A549 (cell line): Measurements from ENCODE around the gene ANKAR. TPM values are rescaled to one million over a fixed set of nuclear protein-coding genes. Genes with fewer than 3 reads are reported as not detected.

Source experiments
- ATAC-seq, 2 experiments: fragments of 200-7000 bp in 1 of 2; fragments of >200 bp in 1 of 2; cut with Nextera tagmentation in 1 of 2; cut with Tn5 transposase in 1 of 2; 3 replicates each; pipeline versions ENCODE4 v1.8.0 to v1.9.1; 2018 to 2020; ENCODE audit warnings: mild to moderate bottlenecking in 1 of 2, moderate library complexity in 1 of 2
- CTCF ChIA-PET: fragments of 300-600 bp; sonication (Branson Sonifier 250); formaldehyde crosslinking; extraction: SDS; loops from one replicate; lab custom pipeline; 2021; ENCODE audit warnings: antibody characterized with exemption, inconsistent platforms; lab: Yijun Ruan, JAX
- POLR2A ChIA-PET: fragments of 350-600 bp; formaldehyde crosslinking; extraction: SDS; loops from one replicate; lab custom pipeline; 2021; ENCODE audit warnings: antibody characterized with exemption, inconsistent platforms; lab: Yijun Ruan, JAX
- DNase-seq, 2 experiments: peaks; one replicate each; pipeline versions ENCODE4 v3.0.0 to v3.0.0-alpha.2; 2011 to 2016; ENCODE audit warnings: low read depth in 1 of 2, low spot score in 1 of 2
- FAIRE-seq: peaks from 2 replicates; lab custom pipeline; 2011; peaks lifted over from hg19 to GRCh38; lab: Jason Lieb, UNC
- H3K27ac ChIP-seq, 2 experiments: fragments of >200 bp; sonication (Bioruptor Twin); formaldehyde crosslinking; 3 replicates each; pipeline ENCODE4 v1.5.1; 2016 to 2017
- H3K4me1 ChIP-seq: fragments of >200 bp; sonication (Bioruptor Twin); formaldehyde crosslinking; 3 replicates; pipeline ENCODE4 v1.6.1; 2016
- H3K4me2 ChIP-seq: fragments of >200 bp; sonication (Bioruptor Twin); formaldehyde crosslinking; 3 replicates; pipeline ENCODE4 v1.6.1; 2016
- H3K4me3 ChIP-seq: fragments of >200 bp; sonication (Bioruptor Twin); formaldehyde crosslinking; 3 replicates; pipeline ENCODE4 v1.5.1; 2016
- H3K9me3 ChIP-seq: fragments of >200 bp; sonication (Bioruptor Twin); formaldehyde crosslinking; 3 replicates; pipeline ENCODE4 v1.6.1; 2016
- BHLHE40 ChIP-seq: IDR thresholded peaks from 2 replicates; pipeline ENCODE4 v1.6.1; 2012; ENCODE audit warnings: low read depth, low read length, inconsistent platforms
- CBX2 ChIP-seq: fragments of 200-600 bp; sonication (generic); IDR thresholded peaks from 2 replicates; pipeline ENCODE4 v1.6.1; 2016; ENCODE audit warnings: low read depth, mild to moderate bottlenecking, borderline replicate concordance
- CHD4 ChIP-seq: fragments of 200-600 bp; sonication (generic); IDR thresholded peaks from 2 replicates; pipeline ENCODE4 v1.6.1; 2016; ENCODE audit warnings: antibody characterized with exemption, mild to moderate bottlenecking, borderline replicate concordance
- HOXB5 ChIP-seq: fragments of 250-450 bp; sonication (Bioruptor Pico); IDR thresholded peaks from 2 replicates; pipeline ENCODE4 v1.5.0; 2020; ENCODE audit warnings: mild to moderate bottlenecking, moderate library complexity
- JUNB ChIP-seq: fragments of >200 bp; sonication (Bioruptor Twin); formaldehyde crosslinking; IDR thresholded peaks from 2 replicates; pipeline ENCODE4 v1.6.1; 2016
- KDM5A ChIP-seq: fragments of 200-600 bp; sonication (generic); IDR thresholded peaks from 2 replicates; pipeline ENCODE4 v1.6.1; 2016; ENCODE audit warnings: antibody characterized with exemption, mild to moderate bottlenecking
- MAZ ChIP-seq: fragments of 150-350 bp; IDR thresholded peaks from 2 replicates; pipeline ENCODE4 v1.6.1; 2014; ENCODE audit warnings: antibody characterized with exemption, low read depth, low read length, borderline replicate concordance
- MYC ChIP-seq: IDR thresholded peaks from 2 replicates; pipeline ENCODE4 v1.6.1; 2012; ENCODE audit warnings: mild to moderate bottlenecking, inconsistent platforms, low read length, improper control_type of control experiment, borderline replicate concordance
- PBX3 ChIP-seq: IDR thresholded peaks from 2 replicates; pipeline ENCODE4 v1.6.1; 2012
- POLR2A ChIP-seq: IDR thresholded peaks from 2 replicates; pipeline ENCODE4 v1.6.1; 2012; ENCODE audit warnings: mild to moderate bottlenecking, low read length
- RAD21 ChIP-seq, 2 experiments: fragments of >200 bp in 1 of 2; sonication (Bioruptor Twin) in 1 of 2; formaldehyde crosslinking in 1 of 2; IDR thresholded peaks in 1 of 2; conservative IDR thresholded peaks in 1 of 2; 2 replicates in 1 of 2; 3 replicates in 1 of 2; pipeline ENCODE4 v1.6.1; 2012 to 2018; ENCODE audit warnings: inconsistent platforms in 1 of 2
- RCOR1 ChIP-seq: fragments of 150-350 bp; IDR thresholded peaks from 2 replicates; pipeline ENCODE4 v1.6.1; 2014; ENCODE audit warnings: antibody characterized with exemption, low read length, low read depth
- RFX5 ChIP-seq: fragments of 450-650 bp; IDR thresholded peaks from 2 replicates; pipeline ENCODE4 v1.7.1; 2014; ENCODE audit warnings: antibody characterized with exemption, mild to moderate bottlenecking, moderate library complexity
- SMC3 ChIP-seq: fragments of >200 bp; sonication (Bioruptor Twin); formaldehyde crosslinking; IDR thresholded peaks from 3 replicates; pipeline ENCODE4 v1.6.1; 2018; ENCODE audit warnings: inconsistent platforms
- ZFP36 ChIP-seq: fragments of 450-650 bp; IDR thresholded peaks from 2 replicates; pipeline ENCODE4 v1.6.1; 2014; ENCODE audit warnings: borderline replicate concordance; ENCODE audit not compliant: partially characterized antibody
- ZSCAN20 ChIP-seq: fragments of 250-450 bp; sonication (Bioruptor Pico); IDR thresholded peaks from 2 replicates; pipeline ENCODE4 v1.8.0; 2022; ENCODE audit warnings: mild to moderate bottlenecking, moderate library complexity
- WGBS: methylation state at CpG from one replicate; pipeline ENCODE4 v1.1.6; 2017; ENCODE audit errors: missing lambda C conversion rate; 5-methylcytosine and 5-hydroxymethylcytosine counted together
- polyA plus RNA-seq, 4 experiments: library from polyadenylated mRNA; depleted of rRNA in 3 of 4; stranded (reverse); fragments of >200 nt; fragmentation: RNase III in 1 of 4; extraction: RNeasy Plus Mini Kit Qiagen cat#74134 plus additional on column Dnase treatment in 1 of 4; gene quantifications; 2 replicates in 3 of 4; 3 replicates in 1 of 4; pipeline ENCODE4 v1.2.3, GENCODE V29; 2011 to 2017
- TF ChIP-seq, protein P1 (sequence below): fragments of 450-650 bp; IDR thresholded peaks from 2 replicates; pipeline ENCODE4 v1.6.1; 2014; ENCODE audit warnings: antibody characterized with exemption
- TF ChIP-seq, protein P2 (sequence below): IDR thresholded peaks from 2 replicates; pipeline ENCODE4 v1.6.1; 2012

The ANKAR gene
- polyA plus RNA-seq, 2 of the 4 experiments (the other 2 are of a cell fraction), result 2.2 to 4.8 TPM

DNA sequence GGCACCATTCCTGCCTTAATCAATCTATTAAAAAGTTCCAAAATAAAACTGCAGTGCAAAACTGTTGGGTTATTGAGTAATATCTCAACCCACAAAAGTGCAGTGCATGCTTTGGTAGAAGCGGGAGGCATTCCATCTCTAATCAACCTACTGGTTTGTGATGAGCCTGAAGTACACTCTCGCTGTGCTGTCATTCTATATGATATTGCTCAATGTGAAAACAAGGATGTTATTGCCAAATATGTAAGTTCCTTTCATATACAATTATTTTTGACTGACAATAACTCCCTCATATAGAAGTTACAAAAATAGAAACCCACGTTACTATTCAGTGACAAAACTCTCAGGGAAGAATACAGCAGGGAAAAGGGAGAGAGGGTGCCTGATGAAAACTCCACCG, 45.1 kb downstream of the ANKAR start:
- DNase-seq, result no peak
- no peak for FAIRE-seq
- no peak overlapping the region for H3K4me3 ChIP-seq
- POLR2A ChIA-PET, result no interaction called here
- CTCF ChIA-PET, result no interaction called here
- no peak for ATAC-seq
- no peaks in the 10 kb centered on the region for H3K4me1 ChIP-seq
- no peak overlapping the region for H3K4me2 ChIP-seq
- WGBS, result 89% methylated on average over 4 of the region's 4 CpGs
- H3K27ac ChIP-seq, result no peak overlapping the region
- no peaks in the 10 kb centered on the region for H3K9me3 ChIP-seq
- TF ChIP-seq SMC3 (no peak), CHD4 (no peak)
- TF ChIP-seq, protein P1, sequence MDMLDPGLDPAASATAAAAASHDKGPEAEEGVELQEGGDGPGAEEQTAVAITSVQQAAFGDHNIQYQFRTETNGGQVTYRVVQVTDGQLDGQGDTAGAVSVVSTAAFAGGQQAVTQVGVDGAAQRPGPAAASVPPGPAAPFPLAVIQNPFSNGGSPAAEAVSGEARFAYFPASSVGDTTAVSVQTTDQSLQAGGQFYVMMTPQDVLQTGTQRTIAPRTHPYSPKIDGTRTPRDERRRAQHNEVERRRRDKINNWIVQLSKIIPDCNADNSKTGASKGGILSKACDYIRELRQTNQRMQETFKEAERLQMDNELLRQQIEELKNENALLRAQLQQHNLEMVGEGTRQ, result no peak

- ChIA-PET POLR2A (no interaction called here), CTCF (interaction anchor here (1.1 to 1.5 kb wide), 2 partner anchors 18 to 27 kb away, joined by 3 to 4 read pairs; no protein-coding TSS in a partner anchor)
- no peak for FAIRE-seq
These were observed 48.7 kb downstream of the ANKAR start for GRCh38 chr2:189723192-189723591.

More at GRCh38 chr2:189723192-189723591, 48.7 kb downstream of the ANKAR start:
- Histone ChIP-seq H3K4me3 (no peak overlapping the region), H3K4me1 (no peaks in the 10 kb centered on the region), H3K4me2 (no peak overlapping the region), H3K9me3 (no peaks in the 10 kb centered on the region), H3K27ac (no peak overlapping the region)
- TF ChIP-seq CBX2 (no peak), POLR2A (no peak), RAD21 (conservative IDR thresholded peaks at IDR 0.05 in 1 of 2, IDR thresholded peaks at IDR 0.05 in 1 of 2) (no peak), ZFP36 (no peak), MYC (no peak), KDM5A (no peak), PBX3 (no peak), RCOR1 (no peak), MAZ (no peak), JUNB (no peak), RFX5 (no peak), BHLHE40 (no peak), HOXB5 (no peak), ZSCAN20 (no peak)
- TF ChIP-seq, protein P2, sequence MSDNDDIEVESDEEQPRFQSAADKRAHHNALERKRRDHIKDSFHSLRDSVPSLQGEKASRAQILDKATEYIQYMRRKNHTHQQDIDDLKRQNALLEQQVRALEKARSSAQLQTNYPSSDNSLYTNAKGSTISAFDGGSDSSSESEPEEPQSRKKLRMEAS, result no peak
- no peak for DNase-seq
- no peak for ATAC-seq

Other genes starting within 250 kb of the ANKAR start
- 122 and 152 TPM in 2 replicates for gene WDR75, start 233.2 kb upstream of the ANKAR start, polyA plus RNA-seq (2011; rRNA removed)
- 53.5 to 65.5 TPM (median 53.6 TPM) in 3 replicates for gene WDR75, start 233.2 kb upstream of the ANKAR start, polyA plus RNA-seq (2017; fragmentation: RNase III; extraction: RNeasy Plus Mini Kit Qiagen cat#74134 plus additional on column Dnase treatment)
- 12.3 and 25.0 TPM in 2 replicates for gene SLC40A1, start 93.9 kb upstream of the ANKAR start, polyA plus RNA-seq (2011; rRNA removed)
- gene SLC40A1, start 93.9 kb upstream of the ANKAR start, polyA plus RNA-seq (2017; fragmentation: RNase III; extraction: RNeasy Plus Mini Kit Qiagen cat#74134 plus additional on column Dnase treatment), result 6.8 to 9.2 TPM (median 8.2 TPM) in 3 replicates
- 47.7 and 69.0 TPM in 2 replicates for gene ASNSD1, start 13.2 kb upstream of the ANKAR start, polyA plus RNA-seq (2011; rRNA removed)
- 45.9 to 52.1 TPM (median 47.9 TPM) in 3 replicates for gene ASNSD1, start 13.2 kb upstream of the ANKAR start, polyA plus RNA-seq (2017; fragmentation: RNase III; extraction: RNeasy Plus Mini Kit Qiagen cat#74134 plus additional on column Dnase treatment)
- gene OSGEPL1, start 88.1 kb downstream of the ANKAR start, polyA plus RNA-seq (2011; rRNA removed), result 13.3 and 14.4 TPM in 2 replicates
- gene OSGEPL1, start 88.1 kb downstream of the ANKAR start, polyA plus RNA-seq (2017; fragmentation: RNase III; extraction: RNeasy Plus Mini Kit Qiagen cat#74134 plus additional on column Dnase treatment), result 8.2 to 9.0 TPM (median 8.6 TPM) in 3 replicates
- 100 and 106 TPM in 2 replicates for gene ORMDL1, start 109.7 kb downstream of the ANKAR start, polyA plus RNA-seq (2011; rRNA removed)
- 50.3 to 53.1 TPM (median 51.5 TPM) in 3 replicates for gene ORMDL1, start 109.7 kb downstream of the ANKAR start, polyA plus RNA-seq (2017; fragmentation: RNase III; extraction: RNeasy Plus Mini Kit Qiagen cat#74134 plus additional on column Dnase treatment)
- gene PMS1, start 109.8 kb downstream of the ANKAR start, polyA plus RNA-seq (2011; rRNA removed), result 21.2 and 28.9 TPM in 2 replicates
- 15.3 to 16.1 TPM (median 15.9 TPM) in 3 replicates for gene PMS1, start 109.8 kb downstream of the ANKAR start, polyA plus RNA-seq (2017; fragmentation: RNase III; extraction: RNeasy Plus Mini Kit Qiagen cat#74134 plus additional on column Dnase treatment)